HG03354 (cell line): ENCODE measurements around the gene FANCE.
"Not testable (repeated sequence)": the region's sequence is repeated elsewhere in the genome, so short reads cannot be mapped to it uniquely, and the experiment has no call there.

ENCODE experiments used
- ATAC-seq: cut with Tn5 transposase; IDR thresholded peaks from one replicate; pipeline ENCODE4 v1.9.1; 2021; ENCODE audit warnings: mild to moderate bottlenecking; ENCODE audit not compliant: unreplicated experiment, poor library complexity, severe bottlenecking

The FANCE gene

GRCh38 chr6:35511562-35511941 lies 59.4 kb downstream of the FANCE start:
- no peak for ATAC-seq

- ATAC-seq, result no peak
These were observed 59.9 kb downstream of the FANCE start for GRCh38 chr6:35512006-35512405.

- no peak for ATAC-seq
These were observed 60.6 kb downstream of the FANCE start, which contains the start of gene TULP1 for GRCh38 chr6:35512740-35513139. Gene TULP1, minus strand, starts transcription at chr6:35512896. Its CDS starts 38 bp downstream, at chr6:35512858.

GRCh38 chr6:35514587-35514986 lies 62.4 kb downstream of the FANCE start:
- no peak for ATAC-seq

GRCh38 chr6:35515939-35516338 lies 63.8 kb downstream of the FANCE start:
- ATAC-seq, result not testable (repeated sequence)
